GM12801 (cell line): ENCODE measurements around the gene SVOP.

Experiments used
- CTCF ChIP-seq: IDR thresholded peaks from one replicate; pipeline ENCODE4 v1.5.1; 2011; ENCODE audit warnings: control low read depth; ENCODE audit not compliant: insufficient read length; ENCODE audit errors: extremely low read depth

Gene SVOP

GRCh38 chr12:109020796-109021380 is at the start of gene SVOP:
TSS of gene SVOP (minus strand) at chr12:109021068. CDS start at chr12:109020868, 200 bp downstream.
- TF ChIP-seq CTCF: no peak

- no peak for TF ChIP-seq CTCF
Observed at GRCh38 chr12:109069307-109070271, 48.7 kb upstream of the SVOP start.

- no peak for TF ChIP-seq CTCF
Observed at GRCh38 chr12:109065853-109066193, 45.0 kb upstream of the SVOP start.

- no peak for TF ChIP-seq CTCF
Observed at GRCh38 chr12:109065154-109065852, 44.4 kb upstream of the SVOP start.

- no peak for TF ChIP-seq CTCF
Observed at GRCh38 chr12:109064143-109064542, 43.3 kb upstream of the SVOP start.

GRCh38 chr12:109058773-109059172 is 37.9 kb upstream of the SVOP start:
- TF ChIP-seq CTCF: no peak

- TF ChIP-seq CTCF: no peak
Observed at GRCh38 chr12:109057376-109057775, 36.5 kb upstream of the SVOP start.
